GM10847 (cell line): ENCODE results near the gene RASA3.

Experiments
- POLR2A ChIP-seq: IDR thresholded peaks from 2 replicates; pipeline ENCODE4 v1.6.1; 2011; ENCODE audit not compliant: insufficient read length; ENCODE audit errors: extremely low read depth

Gene RASA3

DNA sequence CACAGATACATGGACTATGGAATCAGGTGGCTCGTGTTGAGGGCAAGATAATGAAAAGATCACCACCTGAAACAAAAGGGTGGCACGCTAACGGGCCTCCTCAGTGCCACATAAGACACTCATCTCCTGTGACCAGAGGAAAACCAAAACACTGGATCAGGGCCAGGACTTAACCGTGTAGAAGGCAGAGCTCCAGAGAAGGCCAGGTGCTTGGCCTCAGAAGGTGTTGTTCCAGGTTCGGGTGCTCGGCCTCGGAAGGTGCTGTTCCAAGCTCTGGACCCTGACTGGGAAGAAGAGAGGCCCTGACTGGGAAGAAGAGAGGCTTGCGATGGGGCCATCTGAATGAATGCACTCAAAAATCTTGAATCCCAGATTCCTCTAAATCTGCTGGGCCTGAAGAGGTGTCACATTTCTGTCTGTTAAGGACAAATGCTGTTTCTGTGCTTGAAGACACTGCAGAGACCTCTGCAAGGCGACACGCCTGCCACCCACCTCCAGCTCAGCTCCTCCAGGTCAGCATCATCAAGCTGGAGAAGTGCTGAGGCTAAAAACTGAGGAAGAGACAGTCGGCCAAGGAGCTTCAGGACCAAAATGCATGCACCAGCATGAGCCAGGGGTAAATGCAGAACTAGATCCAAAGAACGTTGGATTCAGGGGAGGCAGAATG is 2.7 kb upstream of the RASA3 start:
- TF ChIP-seq POLR2A = no peak

DNA sequence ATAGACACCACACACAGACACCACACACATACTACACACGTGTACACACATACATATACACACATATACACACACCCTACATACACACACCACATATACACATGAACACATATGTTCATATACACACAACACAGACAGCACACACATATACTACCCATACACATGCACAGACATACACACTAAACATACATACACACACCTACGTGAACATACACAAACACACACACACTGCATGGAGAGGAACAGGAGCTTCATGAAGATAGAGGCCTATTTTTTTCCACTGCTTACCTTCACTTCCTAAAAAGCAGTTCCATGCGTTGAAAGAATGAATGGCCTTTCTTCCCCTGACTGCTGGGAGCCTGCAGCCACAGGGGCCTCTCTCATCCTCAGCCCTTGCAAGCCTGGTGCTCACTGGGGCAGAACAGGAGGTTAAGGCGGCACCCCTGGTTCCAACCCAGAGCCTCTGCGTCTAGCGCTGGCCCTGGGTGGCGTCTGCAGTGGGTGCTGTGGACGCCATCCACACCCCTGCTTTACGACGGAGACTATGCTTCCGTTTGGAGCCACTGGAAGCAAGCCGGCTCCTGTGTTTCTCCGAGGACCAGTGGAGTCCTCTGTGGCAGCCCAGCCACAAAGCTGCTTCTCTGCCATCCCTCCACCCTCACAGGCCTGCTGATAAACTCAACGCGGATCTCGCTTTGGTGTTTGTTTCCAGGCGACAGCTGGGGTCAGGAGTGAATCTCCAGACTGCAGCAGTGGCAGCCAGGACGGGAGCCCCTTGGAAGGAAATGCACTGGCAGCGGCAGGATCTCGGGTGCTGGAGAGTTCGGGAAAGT is 1.9 kb upstream of the RASA3 start:
- no peak for TF ChIP-seq POLR2A

DNA sequence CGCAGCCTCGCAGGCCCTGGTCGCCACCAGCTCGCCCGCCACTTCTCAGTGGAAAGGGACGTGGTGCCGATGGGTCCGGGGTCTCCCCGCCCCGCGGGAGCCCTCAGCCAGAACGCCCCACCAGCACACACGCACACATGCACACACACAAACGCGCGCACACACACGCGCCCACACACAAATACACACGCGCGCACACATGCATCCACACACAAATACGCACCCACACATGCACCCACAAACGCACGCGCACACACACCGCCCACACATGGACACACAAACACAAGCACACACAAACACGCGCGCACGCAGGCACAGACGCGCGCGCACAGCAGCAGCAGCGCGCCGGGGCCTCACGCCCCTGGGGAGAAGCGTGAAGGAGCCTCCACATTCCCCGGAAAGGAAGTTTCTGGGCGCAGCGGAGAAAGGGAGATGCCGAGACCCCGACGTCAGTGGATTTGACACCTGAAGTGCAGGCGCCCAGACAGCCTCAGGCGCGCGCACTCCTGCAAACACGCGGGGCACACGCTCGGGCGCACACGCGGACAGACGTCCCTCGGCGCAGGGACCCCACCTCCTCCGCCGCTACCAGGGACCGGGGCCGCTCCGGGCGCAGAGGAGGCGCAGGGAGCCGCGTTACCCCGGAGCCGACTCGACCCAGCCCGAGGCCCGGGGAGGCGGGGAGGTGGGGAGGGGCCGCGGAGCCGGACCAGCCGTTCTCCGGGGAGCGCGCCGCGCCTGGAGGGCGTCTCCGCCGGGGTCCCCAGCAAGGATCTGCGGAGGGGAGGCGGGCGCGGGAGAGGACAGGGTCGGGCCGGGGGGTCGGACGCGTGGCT is 622 bp downstream of the RASA3 start:
- TF ChIP-seq POLR2A = no peak

DNA sequence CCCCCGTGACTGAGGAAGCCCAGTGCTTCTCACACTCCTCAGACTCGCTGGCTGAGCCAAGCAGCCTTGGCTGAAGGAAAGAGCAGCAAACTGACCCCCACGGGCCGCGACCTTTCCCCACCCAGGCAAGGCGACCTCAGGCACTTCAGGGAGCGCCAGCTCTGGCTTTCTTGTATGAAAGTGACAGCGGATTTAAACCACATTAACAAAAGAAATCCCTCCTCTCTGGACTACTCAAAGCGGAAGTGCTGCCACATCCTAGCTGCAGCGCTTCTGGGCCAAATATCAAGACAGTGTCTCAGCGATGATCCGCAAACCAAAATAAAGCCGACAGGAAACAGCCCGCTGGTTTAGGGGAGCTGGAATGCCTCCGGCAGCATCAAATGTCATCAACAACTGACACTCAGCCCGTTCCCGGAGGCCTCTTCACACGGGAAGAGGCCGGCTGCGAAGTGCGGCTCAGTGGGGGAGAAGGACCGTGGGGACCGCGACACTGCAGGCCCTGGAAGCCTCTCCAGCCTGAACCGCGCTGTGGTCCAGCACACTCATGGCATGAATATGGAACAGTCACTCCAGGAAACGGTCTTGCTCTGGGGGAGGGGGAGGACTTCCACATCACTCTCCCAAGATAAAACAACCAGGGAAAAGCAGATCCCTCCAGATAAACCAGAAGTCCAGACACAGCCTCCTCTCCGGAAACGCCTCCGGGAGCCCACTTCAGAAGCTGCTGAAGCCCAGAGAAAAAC is 1.4 kb downstream of the RASA3 start:
- no peak for TF ChIP-seq POLR2A

DNA sequence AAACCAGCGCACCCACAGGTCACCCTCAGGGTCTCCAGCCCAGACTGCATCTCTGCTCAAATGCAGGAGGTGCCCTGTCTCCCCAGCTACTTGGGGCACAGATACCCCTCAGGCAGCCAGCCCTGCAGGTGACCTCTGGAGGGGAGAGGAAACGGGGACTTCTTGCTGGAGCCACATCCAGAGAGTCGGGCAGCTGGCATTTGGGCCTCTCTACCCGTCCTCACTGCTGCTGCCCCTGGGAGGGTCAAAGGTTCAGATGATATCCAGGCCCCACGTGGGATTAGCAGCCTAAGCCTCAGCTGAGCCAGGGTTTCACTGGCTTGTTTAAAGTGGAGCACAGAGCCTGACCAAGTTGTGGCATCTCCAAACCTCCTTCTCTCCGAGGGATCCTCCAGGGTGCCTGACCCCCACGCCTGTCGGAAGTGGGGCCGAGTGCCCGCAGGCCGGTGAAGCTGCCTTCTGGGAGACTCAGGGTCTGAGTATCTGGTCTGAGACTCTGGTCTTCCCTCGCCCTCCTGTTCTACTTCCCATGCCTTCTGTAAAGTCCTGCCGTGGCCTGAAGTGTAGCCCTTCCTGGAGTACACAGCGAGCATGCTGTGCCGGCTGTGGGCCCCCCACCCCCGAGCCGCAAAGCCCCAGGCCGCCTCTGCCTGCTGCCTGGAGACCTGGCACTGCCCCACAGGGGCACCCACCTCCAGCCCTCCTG is 2.1 kb downstream of the RASA3 start:
- no peak for TF ChIP-seq POLR2A

DNA sequence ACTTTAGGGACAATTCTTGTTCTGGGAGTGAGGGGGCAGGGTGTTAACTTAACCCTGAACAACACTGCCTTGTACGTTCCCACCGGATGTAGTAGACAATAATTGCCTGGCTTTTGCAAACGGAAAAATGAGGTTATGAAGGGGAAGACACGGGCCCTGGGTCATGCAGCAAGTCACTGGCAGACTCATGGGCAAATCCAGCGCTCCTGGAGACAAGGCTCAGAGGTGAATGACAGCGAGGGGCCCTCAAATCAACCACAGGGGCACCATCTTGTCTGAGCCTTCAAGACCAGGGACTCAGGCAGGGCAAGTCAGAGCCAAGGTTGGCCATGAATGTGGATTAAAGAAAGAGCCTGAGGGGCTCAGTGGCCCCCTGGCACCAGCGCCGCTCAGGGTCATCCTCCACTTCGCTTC is 2.8 kb downstream of the RASA3 start:
- no peak for TF ChIP-seq POLR2A

DNA sequence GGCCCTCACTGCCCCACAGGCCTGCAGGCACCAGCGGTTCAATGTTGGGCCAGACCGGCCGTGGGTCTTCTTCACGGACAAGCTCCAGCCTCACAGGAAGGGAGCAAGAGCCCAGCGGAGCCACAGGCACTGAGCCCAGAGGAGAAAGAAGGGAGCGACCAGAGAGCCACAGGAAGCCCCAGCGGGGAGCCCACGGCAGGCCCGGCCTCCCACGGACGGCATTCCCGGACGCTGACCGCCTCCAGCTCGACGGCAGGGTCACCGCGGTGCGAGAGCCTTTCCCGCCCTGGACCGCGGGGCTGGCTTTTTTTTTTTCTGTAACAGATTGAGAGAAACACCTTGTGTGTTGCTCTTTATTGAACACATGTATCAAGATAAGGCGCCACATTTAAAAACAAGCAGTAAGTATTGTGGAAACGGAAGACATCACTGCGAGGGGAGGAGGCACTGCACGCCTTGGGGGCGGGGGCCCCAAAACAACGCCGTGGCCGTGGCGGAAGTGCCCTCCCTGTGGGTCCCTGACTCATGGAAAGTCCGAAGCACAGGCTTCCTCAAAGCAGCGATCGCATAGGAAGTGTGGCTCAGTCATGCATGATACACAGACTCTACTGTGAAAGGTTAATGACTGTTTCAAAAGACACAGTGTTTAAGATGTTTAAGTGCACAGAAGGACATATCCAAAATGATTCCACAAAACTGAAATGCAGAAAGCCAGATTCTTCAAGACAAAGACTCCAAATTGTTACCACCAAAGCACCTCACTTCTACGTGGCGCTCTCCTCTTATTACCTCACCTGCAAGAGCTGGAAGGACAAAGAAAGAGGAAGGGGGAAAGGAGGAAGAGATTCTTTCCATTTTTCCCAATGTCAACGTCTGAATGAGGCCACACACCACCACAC is 3.5 kb downstream of the RASA3 start:
- TF ChIP-seq POLR2A = no peak

DNA sequence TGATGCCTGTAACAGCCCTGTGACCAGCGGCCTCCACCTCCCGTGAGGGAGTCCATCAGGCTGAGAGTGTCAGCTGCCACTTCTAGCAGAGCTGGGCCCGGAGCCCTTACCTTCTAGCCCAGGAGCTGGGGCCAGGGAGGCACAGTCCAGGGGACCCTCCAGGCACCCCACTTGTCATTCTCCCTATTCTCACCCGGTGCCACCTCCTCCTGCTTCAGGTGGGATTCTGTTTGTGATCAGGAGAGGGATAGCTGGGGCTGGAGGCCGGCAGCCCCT is 4.1 kb downstream of the RASA3 start:
- TF ChIP-seq POLR2A = no peak

DNA sequence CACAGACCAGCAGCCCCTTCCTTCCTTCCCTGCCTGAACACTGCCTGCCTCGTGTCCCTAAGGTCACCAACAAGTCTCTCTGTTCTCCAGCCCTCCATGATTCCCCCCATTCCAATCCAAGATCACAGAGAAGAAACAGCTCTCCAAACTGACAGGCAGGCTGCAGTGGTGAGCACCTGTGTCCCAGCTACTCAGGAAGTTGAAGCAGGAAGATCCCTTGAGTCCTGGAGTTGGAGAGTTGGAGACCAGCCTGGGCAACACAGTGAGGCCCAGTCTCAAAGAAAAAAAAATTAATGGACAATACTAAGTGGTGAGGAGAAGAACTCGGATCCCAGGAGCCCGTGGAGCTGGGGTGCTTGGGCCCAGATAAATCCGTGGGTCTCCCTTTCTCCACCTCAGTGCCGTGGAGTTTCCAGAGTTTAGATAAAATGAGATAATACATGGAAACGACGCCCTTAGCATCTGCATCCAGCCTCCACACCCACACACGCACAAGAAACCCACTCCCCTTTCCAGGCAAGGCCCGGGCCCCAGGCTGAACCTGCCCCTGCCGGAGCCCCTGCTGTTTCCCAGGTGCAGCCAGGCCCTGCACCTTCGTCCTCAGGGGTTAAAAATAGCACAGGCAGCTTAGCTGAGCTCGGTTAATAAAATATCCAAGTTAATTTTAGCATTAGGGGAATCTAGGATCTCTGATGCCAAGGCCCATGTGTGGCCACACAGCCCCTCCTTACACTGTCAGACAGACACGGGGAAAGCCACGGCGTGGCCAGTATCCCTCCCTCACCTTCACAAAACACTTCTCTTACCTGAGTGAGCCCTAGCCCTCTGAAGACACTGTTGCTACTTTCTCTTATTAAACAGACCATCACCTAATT is 4.7 kb downstream of the RASA3 start:
- TF ChIP-seq POLR2A = no peak

DNA sequence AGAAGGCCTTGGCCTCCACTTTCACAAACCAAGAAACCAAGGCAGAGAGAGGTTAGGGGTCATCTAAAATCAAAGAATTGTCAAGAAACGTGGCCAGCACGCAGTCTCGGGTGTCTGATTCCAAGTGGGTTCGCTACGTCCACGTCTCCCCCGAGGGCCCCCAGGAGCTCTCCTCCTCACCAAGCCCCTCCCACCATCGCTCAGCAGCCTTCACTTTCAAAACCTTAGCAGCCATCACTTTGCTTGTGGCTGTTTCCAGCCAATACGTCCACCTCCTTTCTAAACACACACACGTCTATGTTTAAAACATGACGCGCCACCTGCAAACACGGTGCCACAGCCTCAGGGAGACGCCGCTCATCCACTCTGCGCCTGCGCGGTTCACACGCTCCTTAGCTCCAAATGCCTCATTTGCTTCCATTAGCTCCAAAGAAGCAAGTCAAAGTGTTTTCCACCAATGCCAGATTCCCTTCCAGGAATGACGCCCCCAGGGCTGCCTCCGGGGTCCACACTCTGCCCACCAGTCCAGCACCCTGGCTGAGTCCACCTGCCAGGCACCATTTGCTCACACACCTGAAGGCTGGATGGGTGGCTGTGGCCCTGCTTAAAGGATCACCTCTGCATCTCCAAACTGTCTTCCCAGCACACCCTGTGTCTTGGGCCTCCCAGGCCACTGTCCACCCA is 5.5 kb downstream of the RASA3 start:
- no peak for TF ChIP-seq POLR2A

DNA sequence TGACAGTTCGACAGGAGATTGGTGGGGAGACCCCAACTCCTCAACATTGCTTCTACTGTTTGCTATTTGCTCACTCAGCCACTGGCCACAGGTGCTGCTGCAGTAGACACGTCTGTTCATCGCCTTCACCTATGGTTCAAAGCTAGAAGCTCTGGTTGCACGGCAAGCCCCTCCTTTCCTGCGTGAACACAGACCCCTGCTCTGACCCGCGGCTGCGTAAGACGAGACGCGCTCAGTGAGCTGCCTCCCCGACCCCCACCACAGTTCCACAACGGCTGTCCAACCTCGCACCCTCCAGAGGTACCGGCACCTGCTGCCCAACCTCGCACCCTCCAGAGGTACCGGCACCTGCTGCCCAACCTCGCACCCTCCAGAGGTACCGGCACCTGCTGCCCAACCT is 6.8 kb downstream of the RASA3 start:
- no peak for TF ChIP-seq POLR2A

DNA sequence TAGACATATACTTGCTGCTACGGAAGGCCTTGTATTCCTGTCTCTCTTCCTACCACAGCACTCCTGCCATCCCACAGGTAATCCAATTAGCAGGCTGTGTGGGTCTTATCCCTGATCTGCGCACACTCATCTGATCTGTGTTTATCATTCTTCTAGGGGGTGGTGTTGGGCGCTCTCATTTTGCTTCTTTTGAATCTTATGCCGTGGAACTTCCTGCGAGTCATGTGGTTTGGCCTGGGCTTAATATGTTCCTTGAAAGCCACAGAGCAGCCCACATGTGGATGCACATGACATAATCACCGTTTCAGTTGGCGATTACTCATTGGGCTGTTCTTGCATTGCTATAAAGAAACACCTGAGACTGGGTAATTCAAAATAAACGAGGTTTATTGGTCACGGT is 7.5 kb downstream of the RASA3 start:
- TF ChIP-seq POLR2A = no peak

DNA sequence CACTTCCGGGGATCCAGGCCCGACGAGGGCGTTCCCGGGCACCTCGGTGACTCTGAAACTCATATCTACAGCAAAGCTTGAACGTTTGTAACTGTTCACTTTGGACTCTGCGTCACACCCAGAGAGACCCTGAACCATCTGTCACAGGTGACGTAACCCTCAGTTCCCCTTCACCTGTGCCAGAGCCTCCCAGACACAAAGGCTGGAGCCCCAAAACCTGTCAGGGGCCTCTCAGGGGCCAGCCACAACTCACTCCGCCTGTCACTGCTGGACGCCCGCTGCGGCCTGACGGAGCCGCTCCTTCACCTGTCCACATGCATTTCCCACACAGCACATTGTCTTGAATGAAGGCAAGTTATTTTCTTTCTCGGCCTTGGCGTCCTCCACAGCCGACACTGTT is 8.0 kb downstream of the RASA3 start:
- no peak for TF ChIP-seq POLR2A

DNA sequence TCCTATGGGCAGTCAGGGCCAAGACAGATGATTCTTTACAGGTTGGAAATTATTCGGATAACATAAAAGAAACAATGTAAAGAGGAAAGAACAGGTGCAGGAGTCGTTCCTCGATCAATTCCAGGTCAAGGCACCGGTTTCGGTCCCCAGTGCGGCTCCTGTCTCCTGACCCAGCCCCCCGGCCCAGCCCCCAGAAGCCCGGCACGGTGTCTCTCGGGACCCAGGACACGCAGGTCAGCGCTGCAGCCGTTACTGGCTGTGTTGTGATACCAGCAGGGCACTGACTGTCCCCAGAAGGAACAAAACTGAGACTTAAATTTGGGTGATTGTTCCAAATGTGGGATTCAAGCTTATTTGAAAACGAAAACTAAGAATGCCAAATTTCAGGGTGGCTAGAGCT is 8.5 kb downstream of the RASA3 start:
- TF ChIP-seq POLR2A = no peak
